Anterior cingulate cortex (tissue), 58 donors: ENCODE results near the gene HS6ST2.

Experiments
- DNase-seq, 58 donors: peaks; one replicate each; lab custom pipeline; 2025; lab: John Stamatoyannopoulos, UW

HS6ST2 gene

DNA sequence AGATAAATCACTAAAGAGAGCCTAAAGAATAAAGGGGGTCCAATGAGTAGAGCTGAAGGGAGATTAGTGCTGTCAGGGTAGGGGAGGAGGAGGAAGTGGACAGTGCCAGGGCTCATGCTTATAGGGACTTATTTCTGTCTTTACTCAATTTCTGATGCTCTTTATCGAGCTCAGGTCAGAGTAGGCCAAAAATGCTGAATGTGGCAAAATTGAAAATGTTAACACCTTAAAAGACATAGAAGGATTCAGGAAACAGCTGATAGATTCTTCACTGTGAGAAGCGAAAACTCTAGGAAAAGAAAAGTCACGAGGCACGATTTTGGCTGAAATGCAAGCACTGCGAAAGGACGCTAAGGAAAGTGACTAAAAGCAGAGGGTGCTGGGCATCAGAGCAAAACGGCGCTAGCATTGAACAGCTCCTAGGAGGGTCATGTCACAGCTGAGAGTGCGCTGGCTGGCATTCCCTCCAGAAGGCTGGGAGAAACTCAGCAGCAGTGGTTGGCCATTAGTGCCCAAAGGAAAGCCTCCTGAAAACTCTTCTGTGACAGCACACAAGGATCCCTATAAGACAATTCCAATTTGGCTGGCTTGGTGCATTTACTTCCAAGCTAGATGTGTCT is 150.9 kb downstream of the HS6ST2 start:
- no peak for DNase-seq

DNA sequence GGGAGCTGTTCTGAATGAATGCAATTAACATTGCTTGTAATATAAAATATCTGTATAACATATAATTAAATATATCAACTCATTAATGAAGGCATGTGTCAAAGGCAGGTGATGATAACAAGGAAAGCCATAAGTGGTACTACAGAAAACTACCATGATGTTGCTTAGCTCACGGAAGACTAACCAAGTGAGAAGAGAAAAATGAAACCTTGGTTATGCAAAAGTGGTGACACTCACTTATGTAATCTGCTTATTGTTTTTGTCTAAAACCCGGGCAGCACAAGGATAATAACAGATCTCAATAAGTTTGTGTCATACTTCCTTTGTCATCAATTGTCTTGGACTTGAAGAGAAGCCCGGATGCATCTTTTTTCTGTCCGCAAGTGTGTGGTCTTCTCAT is 156.4 kb downstream of the HS6ST2 start:
- DNase-seq: no peak

DNA sequence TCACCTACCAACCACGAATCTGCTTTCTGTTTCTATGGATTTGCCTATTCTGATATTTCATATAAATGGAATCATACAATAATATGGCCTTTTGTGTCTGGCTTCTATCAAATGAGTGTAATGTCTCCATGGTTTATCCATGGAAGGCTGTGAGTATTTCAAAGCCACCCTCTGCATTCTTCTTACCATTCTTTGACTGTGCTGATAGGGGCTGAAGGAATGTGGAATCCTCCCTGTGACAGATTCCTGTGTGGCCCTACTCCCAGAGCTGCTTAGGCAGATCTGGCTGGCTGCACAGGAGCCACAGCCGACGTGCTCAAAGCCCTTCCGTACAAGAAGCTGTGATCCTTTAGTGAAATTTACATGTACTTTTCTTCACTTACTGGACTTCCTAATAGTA is 163.2 kb downstream of the HS6ST2 start:
- DNase-seq: no peak

DNA sequence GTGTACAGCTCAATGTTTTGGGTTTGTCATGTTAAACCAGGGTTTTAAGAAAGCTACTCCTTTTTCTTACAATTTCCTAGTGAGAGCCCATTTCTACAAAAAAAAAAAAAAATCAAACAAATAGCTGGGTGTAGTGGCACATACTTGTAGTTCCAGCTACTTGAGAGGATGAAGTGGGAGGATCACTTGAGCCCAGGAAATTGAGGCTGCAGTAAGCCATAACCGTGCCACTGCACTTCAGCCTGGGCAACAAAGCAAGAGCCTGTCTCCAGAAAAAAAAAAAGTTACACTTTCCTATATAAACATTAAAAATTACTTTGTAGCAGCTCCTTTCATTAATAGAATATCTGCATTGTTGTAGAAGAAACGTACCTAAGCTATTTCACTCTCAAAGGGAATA is 166.7 kb downstream of the HS6ST2 start:
- no peak for DNase-seq

DNA sequence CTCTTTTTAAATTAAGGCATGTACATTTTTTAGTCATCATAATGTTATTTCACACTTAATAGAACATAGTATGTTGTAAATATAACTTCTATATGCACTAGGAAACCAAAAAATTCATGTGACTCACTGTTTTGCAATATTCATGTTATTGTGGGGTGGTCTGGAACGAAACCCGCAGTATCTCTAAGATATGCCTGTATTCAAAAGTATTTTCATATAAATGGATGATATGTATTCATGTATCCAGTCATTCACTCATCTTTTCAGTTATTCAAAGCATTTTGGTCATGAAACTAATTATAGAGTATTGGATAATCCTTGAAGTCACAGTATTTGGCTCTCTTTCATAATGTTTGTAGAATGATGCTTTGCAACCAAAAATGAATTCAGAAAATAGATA is 168.1 kb downstream of the HS6ST2 start:
- no peak for DNase-seq

DNA sequence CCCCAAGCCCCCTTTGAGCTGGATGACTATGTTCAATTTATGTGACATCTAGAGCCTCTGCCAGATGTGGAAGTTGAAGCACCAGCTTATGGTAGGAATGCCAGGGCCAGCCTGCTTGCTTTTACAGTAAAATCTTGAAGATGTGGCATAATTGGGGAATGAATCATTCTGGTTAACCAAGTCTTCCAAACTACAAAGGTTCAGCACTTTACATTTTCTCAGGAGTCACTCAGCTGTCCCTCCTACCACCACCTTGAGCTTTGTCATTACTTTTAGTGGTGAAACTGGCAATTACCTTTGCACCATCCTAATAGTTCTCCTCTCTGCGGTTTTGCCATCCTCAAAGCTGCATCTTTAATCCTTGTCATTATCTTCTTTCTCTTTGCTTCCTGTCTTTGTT is 172.2 kb downstream of the HS6ST2 start:
- no peak for DNase-seq

DNA sequence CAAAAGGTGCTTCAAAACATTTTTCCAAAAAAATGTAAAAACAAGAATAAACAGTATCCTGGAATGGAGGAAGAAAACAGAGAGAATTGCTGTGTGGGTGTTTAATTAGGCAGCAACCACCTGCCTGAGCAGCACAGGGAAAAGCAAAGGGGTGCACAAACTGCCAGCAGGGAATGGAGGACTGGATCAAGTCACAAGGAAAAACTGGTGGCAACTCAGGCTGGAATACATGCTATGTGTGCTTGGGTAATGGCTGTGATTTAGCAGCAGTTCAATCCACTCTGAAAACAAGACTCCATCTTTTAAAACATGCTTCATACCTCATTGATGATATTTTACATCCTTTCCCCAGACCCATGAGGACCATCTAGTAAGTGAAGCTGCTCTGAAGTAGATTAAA is 179.5 kb downstream of the HS6ST2 start:
- no peak for DNase-seq

DNA sequence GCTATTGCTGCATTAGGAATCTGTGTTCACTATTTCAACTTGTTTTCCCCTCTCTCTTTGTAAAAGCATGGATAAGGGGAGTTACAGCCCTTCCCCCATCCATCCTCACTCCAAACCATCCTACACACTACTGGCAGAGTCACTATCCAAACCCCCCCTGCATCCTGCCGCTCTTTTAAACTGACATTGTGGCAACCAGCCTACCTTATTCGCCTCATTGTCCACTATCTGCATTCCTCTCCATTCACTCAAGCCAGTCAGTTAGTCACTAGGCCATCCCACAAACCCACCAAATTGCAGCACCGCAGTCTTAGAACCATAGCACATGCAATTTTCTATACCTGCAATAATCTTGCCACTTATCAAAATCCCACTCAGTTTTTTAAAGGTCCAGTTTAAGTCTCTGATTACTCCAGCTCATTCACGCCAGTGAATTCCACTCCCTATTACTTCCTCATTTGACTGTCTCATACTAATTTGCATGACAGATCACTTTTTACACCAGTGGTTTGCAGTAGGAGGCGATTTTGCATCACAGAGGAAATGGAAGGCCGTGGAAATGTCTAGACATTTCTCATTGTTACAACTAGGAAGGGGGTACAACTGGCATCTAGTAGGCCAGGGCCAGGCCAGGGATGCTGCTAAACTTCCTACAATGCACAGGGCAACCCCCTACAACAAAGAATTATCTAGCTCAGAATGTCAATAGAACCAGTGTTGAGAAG is 181.8 kb downstream of the HS6ST2 start:
- no peak for DNase-seq

DNA sequence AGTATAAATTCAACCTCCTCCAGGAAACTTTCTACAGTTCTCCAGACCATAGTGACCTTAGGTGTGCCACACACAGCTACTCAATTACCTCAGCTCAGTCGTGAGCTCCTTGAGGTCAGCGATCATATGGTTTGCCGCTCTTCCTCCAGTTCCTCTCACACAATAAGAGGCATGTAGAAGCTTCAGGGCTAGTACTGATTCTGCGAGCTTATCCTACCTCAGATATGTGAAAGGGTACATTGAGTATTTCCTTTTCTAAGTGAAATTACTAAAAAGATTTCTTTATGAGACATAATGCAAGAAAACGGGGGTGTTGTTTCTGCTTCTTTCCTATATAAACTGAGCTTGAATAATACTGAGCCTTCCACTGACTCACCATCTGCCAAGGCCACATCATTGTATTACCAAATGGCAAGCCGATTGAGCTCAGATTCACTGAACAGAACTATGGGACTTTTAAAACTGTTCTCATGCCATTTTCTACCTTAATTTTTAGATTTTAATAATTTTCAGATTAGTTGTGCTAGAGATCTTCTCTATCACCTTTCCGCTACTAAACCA is 183.1 kb downstream of the HS6ST2 start:
- DNase-seq: no peak

DNA sequence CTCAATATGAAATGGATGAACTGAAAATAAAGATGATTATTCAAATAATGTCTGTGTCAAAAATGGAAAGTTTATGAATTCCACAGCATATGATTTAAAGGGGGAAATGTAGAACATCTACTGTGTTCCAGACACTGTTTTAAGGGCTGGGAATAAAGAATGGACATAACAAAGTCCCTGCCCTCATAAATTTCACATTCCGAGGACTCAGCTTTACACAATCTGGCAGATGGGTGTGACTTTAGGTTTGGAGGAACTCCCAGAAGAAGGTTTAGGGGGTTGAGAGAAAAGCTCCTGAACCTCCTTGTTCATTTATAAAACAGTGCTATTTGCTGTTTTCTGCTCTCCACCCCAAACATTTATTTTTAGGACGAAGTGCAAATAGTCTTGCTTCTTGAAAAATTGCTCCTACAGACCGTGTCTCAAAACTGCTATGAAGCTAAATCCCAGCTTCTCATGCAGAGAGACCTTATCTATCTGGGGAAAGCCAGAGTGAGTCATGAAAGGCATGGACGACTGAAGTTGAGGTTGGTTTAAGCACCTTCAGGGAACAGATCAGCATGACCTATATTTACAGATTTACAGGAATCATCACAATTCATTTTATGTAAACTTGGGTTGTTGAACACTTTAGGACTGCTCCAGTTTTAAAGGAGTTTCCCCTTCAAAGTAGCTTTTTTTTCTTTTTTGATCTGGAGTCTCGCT is 184.3 kb downstream of the HS6ST2 start:
- no peak for DNase-seq

DNA sequence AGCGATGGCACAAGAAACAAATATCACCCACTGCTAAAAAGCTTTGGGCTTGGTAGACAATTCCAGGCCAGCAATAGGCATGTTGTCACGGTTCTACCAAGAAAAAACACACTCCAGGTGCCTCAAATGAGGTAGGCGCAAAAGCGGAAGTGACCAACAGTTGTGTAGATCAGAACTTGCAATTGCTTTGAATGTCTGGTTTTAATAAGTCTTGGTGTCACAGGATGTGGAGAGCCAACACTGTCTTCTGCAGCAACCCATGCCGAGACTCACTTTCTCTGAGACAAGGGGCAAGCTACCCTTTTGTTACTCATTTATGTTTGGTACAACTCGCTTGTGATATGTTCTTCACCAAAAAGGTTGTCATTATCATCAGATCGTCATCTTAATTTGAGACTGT is 188.8 kb downstream of the HS6ST2 start:
- no peak for DNase-seq

DNA sequence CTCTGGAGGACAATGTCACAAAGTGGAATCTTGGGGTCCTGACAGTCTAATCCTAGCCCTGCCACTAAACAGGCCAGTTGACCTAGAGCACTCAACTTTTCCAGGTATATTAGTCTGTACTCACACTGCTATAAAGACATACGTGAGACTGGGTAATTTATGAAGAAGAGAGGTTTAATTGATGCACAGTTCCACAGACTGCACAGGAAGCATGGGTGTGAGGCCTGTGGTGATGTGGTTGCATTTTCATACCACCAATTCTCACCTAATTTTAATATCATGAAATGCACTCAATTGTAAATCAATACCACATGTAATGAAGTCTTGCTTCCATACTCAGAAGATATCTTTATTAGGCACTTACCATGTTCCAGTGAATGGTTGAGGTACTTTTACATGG is 192.0 kb downstream of the HS6ST2 start:
- DNase-seq: no peak

DNA sequence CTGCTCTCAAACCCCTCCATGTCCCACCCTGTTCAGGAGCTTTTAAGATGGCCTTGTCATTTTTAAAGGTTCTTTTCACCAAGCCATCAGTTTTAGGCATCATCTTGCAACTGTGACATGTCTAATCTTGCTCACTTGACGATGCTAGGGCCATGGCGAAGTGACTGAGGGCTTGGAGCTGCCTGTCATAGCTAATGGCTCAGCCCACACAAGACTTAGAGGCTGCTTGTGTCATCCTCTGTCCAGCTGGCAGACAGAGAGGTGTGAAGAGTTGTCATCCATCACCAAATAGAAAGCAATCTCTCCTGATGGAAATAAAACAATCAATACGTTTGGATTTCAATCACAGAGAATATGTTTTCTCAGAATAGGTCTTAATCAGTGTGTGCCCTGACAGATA is 194.9 kb downstream of the HS6ST2 start:
- DNase-seq: no peak

DNA sequence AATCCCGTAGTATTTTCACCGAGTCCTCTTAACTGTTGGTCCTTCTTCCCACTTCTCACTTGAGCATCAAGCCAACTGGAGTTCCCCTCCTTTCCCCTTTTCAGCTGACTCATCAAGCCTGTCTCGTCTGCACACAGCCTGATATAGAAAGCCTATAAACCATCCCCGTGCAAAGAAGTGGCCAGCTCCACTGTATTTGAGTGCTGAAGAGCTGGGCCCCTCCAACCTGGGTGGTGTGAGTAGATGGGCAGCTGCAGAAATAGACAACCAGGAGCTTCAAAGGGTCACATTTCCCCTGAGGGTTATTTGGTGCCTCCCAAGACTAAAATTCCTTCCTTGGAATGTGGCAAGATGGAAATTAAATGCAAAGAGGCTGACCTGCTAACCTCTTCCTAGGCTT is 199.7 kb downstream of the HS6ST2 start:
- no peak for DNase-seq

DNA sequence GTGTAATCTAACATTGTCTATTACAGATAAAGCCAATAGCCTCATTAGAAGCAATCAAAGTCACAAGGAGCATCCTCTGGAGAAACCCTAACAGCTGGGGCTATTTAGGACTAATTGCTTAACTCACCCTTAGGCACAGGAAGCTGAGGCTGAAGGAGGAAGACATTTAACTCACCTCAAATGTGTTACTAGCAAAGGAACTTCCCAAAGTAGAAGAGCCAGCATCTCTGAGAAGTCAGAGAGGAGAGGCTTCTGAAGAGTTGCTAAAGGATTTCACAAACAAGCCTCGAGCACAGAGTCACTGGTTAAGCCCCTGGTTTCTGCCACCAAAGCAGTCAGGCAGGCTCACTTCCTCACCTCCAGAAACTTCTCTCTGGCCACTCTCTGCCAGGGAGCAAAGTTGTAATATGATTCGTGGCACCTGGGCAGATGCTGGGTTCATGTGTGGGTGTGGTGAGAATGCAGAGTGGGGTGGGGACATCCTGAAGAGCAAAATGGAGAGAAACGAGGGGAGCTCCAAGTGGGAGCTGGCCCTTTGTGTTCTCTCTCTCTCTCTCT is 201.3 kb downstream of the HS6ST2 start:
- no peak for DNase-seq

DNA sequence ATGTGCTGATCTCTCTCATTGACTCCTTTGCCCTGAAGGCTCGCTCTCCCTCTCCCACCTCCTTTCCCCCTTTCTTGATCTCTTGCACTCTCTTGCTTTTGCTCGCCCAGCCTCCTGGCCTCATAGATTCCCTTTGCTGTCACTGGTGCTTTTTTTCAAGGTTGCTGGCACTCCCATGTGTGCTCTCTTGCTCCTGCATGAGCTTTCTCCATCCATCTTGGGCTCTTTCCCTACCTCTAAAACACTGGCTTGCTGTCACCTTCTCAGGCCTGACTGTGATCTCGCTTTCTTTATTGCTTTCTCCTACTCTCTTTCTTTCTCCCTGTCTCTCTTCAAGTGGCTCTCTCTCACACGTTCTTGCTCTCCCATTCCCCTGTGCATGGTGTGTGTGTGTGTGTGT is 202.0 kb downstream of the HS6ST2 start:
- DNase-seq: no peak

DNA sequence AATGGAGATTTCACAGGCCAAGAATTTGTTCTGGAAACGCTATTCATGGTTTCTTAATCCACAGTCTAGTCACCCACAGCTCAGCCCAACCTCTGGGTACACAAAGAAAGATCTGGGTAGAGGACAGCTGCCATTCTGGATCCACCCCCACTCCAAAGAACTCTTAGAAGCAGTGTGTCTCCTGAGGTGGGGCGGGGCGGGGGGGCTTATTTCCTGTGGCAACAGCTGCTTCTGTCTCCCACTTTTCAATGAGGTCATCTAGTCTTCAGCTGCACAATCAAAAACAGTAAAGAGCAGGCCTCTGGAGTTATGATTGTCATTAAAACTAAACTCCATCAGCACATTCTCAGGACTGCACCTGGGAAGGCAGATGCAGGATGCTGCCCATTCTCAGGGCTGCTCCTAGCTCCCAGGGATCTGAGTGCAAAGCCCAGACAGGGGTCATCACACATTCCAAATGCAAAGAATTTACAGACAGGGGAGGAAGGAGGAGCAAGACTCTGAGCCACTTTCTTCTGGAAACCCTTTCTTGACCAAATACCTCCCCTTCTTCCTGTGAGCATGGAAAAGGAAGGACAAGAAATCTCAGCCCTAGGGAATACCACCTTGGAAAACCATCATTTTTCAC is 207.3 kb downstream of the HS6ST2 start:
- DNase-seq: no peak

DNA sequence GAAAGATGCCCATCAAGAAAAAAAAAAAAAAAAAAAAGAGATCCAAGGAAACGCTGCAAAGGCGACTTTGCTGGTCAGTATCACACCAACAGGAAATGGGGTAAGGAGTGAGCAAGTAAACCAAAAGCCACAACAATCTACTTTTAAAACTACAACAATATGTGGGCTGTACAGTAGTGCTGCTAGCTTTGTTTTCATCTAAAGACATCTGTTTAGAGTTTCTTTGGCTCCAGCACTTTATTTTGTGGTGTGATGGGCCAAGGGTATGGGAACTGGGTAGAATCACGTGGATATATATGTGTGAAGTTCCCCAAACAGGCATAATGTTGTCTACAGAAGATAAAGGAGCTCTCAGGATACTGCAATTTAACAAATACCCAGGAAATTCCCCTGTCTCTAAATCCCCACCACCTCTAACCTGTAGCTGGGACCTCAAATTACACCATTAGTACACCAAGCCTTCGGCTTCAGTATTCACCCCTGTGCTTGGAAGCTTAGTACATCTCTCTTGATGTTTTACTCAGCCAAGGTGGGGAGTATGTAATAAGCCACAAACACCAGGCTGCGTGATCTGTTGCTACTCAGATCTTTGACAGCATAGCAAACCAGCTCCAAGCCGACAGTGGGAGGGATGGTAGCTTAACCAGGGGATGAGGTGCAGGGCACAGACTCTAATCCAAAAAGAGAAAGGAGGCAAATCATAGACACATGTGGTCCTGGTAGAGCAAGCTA is 207.9 kb downstream of the HS6ST2 start:
- DNase-seq: no peak

DNA sequence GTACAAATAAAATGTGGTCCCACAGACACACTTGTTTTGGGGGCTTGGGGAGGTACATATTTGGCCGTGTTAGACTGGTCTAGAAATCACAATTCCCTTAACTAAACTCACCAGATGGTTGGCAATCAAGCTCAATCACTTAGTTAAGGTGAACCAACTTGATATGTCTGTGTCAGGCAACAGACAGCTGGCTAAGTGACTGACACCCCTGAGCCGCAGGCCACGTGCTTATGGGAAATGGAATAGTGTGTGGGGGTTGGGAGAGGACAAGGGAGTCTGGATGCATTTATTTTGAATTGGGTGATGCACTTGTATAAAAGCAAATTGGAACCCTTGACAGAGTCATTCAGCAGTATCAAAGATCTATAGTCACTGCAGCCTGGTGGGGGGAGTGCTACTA is 209.0 kb downstream of the HS6ST2 start:
- DNase-seq: no peak

DNA sequence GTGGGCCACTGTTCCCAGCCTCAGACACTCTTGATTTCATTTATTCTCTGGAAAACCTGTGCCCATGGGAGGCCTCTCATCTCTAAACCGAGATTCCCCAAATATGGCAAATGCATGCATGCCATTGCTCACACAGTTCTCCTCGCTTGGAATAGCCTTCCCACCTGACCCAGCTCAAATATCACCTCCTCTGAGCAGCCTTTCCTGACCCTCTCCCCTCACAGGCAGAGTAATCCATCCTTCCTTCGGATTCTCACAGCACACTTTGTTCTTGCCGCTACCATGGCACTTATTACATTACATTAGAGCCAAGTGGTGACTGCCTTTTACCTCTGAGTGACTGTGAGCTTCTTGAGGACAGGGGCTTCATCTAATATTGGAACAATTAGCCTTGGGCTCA is 209.5 kb downstream of the HS6ST2 start:
- DNase-seq: no peak
